NCI-H460 (cell line): Measurements from ENCODE around the gene VWCE. TPM values are rescaled to one million over a fixed set of nuclear protein-coding genes. Genes with fewer than 3 reads are reported as not detected.
"Not testable (repeated sequence)": the region's sequence is repeated elsewhere in the genome, so short reads cannot be mapped to it uniquely, and the experiment has no call there.

Source experiments
- DNase-seq: peaks from one replicate; pipeline ENCODE4 v3.0.0-alpha.2; 2016; ENCODE audit warnings: low read depth; ENCODE audit errors: extremely low read depth
- total RNA-seq: library from RNA; depleted of rRNA; stranded (reverse); fragments of >200 nt; shearing (Covaris generic); gene quantifications from 2 replicates; pipeline ENCODE4 v1.2.3, GENCODE V29; 2014; rRNA removed

VWCE gene
- total RNA-seq, 1 experiment from 2014 or later, result 0.30 TPM

DNA sequence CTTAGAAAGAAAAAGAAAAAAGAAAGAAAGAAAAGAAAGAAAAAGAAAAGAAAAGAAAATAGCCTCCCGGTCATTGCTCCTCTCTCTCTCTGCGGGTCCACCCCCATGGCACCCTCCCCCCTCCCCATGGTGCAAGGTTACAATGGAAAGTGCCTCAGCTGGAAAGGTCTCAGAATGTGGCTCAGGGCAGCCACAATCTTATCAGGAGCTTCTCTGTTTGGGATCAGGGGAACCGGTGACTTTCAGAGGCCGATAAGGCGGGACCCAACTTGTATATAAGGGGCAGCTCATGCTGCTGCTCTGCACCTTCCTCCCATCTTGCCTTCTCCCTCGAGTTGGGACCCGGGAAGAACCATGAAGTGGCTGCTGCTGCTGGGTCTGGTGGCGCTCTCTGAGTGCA is 73.1 kb downstream of the VWCE start, which contains the start of gene PGA4:
Gene PGA4 (plus strand): TSS at position 301 of the 400 bp plus-strand sequence. CDS start 54 bp downstream, at position 355.
- not testable (repeated sequence) for DNase-seq

DNA sequence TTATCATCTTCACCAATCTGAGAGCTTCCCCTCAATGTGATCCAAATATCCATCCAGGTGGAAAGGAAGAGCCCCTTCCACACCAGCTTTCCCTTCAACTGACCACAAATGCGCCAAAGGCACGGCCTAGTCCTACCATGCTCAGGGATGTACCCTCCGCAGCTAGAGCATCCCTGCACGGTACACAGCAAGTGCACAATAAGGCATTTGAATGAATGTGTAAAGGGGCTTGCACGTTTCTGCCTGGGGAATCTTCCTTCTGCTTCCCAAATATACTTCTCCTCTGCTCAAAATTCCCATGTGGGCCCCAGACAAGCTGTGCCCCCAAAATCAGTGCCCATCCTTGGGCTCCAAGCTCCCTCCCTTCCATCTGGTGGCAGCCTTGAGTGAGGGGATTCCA is 76.1 kb downstream of the VWCE start:
- DNase-seq, result not testable (repeated sequence)

DNA sequence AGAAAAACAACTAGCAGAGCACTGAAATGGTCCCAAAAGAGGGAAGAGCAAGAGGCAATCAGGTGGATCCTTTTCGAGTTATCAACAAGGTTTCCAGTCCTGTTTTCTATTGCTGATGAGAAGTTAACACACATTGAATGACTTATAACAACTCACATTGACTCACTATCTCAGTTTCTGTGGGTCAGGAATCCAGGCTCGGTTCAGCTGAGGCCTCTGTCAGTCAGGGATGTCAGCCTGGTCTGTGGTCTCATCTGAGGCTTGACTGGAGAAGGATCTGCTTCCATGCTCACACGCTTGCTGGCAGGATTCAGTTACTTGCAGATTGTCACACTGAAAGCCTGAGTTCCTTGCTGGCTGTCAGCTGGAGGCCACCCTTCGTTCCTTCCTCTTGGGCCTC is 76.8 kb downstream of the VWCE start:
- not testable (repeated sequence) for DNase-seq

DNA sequence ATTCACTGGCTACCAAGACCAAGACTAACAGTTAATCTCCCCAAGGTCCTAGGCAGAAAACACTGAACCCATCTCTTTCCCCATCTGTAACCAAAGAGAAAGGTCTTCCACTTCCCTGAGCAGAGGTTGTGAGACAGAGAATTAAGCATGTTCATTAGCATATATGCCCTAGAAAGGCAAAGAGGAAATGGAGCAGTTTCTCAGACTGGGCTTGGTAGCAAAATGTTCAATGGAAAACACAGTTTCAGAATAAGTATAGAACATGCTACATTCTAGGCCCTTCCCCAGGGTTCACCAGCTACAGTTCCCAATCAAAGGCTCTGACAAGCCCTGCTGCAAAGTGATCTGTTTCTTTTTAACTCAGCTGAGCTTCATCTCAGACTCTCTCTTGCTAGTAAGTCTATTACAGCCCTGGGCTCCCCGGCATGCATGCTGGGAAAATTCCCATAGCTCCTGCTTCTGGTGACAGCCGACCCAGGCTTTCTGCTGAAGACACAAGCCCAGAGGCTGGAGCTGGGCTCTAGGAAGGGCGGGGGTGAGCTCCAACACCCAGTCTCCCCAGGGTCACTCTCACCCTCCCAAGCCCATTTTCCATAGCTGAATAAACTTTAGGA is 81.3 kb downstream of the VWCE start:
- not testable (repeated sequence) for DNase-seq

DNA sequence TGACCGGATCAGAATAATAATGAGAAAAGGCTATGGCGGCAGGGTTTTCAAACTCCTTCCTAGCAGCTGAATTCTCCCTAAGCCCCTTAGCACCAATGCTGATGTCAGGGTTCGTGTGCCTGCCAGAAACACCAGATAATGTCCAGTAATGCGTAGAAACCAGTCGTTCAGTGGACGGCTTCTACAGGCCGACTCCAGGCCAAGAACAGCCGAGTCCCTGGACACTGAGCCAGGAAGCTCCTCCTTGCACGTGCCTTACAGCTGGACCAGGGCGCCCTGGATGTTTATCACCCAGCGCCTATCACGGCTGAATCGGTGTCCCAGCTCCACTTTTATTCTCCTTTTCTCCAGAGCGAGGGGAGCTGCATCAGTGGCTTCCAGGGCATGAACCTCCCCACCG is 82.9 kb downstream of the VWCE start:
- DNase-seq, result not testable (repeated sequence)

DNA sequence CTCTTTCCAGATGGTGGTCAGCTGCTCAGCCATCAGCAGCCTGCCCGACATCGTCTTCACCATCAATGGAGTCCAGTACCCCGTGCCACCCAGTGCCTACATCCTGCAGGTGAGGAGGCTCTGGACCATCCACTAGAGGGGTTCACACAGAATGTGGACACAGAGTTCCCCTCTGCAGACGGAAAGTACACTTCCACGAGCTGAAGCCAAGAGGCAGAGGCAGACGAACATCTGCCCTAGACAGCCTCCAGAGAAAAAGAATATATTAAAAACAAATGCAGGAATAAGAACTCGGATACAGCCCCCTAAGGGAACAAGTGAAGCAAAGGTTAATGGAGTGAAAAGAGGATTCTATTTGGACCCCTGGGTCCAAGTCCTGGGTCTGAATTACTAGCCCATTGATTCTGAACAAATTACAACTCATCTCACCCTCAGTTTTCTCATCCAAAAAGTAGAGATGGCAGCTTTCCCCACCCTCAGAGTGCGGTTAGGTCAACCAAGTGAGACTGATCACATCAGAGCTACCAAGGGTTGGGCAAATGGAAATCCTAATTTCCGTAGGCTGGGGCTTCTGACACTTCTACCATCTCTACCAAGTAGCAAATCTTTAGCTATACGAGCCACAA is 83.7 kb downstream of the VWCE start:
- DNase-seq, result not testable (repeated sequence)

DNA sequence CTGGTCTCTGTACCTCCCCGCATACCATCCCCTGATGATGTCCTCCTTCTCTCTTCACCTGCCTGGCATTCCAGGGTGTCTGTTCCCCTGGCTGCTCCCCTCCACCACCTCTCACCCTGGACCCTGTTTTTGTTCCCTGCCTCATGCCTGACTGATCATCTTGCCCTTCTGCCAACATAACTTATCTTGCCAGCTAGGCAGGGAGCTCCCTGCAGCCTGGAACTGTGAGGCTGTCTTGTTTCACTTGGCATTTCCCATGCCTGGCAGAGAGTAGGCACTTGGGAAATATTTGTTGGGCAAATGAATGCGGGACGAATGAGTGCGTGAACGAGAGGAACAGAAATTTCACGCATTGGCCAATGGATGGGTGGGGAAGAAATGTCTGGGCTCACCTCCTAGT is 84.5 kb downstream of the VWCE start:
- DNase-seq, result not testable (repeated sequence)

Other genes with a start within 250 kb of the VWCE start
- gene CD5, start 192.8 kb downstream of the VWCE start, total RNA-seq, result not detected in 2 replicates
- gene VPS37C, start 133.9 kb downstream of the VWCE start, total RNA-seq, result 22.9 and 23.7 TPM in 2 replicates
- not detected in 2 replicates for gene PGA3, start 91.8 kb downstream of the VWCE start, total RNA-seq
- gene PGA4, start 73.0 kb downstream of the VWCE start, total RNA-seq, result not detected in 2 replicates
- not detected in 2 replicates for gene PGA5, start 54.1 kb downstream of the VWCE start, total RNA-seq
- gene DDB1, start 37.8 kb upstream of the VWCE start, total RNA-seq, result 85.3 and 96.6 TPM in 2 replicates
- gene TKFC, start 37.9 kb upstream of the VWCE start, total RNA-seq, result 42.0 and 43.6 TPM in 2 replicates
- gene CYB561A3, start 66.6 kb upstream of the VWCE start, total RNA-seq, result 16.0 and 25.1 TPM in 2 replicates
- 34.1 and 35.9 TPM in 2 replicates for gene TMEM138, start 67.1 kb upstream of the VWCE start, total RNA-seq
- 11.5 and 11.6 TPM in 2 replicates for gene TMEM216, start 97.3 kb upstream of the VWCE start, total RNA-seq
- 36.6 and 42.5 TPM in 2 replicates for gene CPSF7, start 134.7 kb upstream of the VWCE start, total RNA-seq
- 18.1 and 29.4 TPM in 2 replicates for gene SDHAF2, start 134.8 kb upstream of the VWCE start, total RNA-seq
- not detected in 2 replicates for gene LRRC10B, start 213.4 kb upstream of the VWCE start, total RNA-seq